GM21529 (cell line): Measurements from ENCODE around the gene NDRG3.
"Not testable (repeated sequence)": the region's sequence is repeated elsewhere in the genome, so short reads cannot be mapped to it uniquely, and the experiment has no call there.

Source experiments
- ATAC-seq: cut with Tn5 transposase; IDR thresholded peaks from one replicate; pipeline ENCODE4 v1.9.1; 2021; ENCODE audit not compliant: unreplicated experiment

NDRG3 gene

GRCh38 chr20:36613974-36614373 lies 131.9 kb downstream of the NDRG3 start:
- ATAC-seq, result no peak

- ATAC-seq, result no peak
Observed at GRCh38 chr20:36611625-36612024, 134.3 kb downstream of the NDRG3 start.

- not testable (repeated sequence) for ATAC-seq
Observed at GRCh38 chr20:36608388-36608728, 137.5 kb downstream of the NDRG3 start.

- no peak for ATAC-seq
Observed at GRCh38 chr20:36607586-36608387, 138.1 kb downstream of the NDRG3 start.

- no peak for ATAC-seq
Observed at GRCh38 chr20:36606158-36607066, 139.5 kb downstream of the NDRG3 start.

GRCh38 chr20:36605399-36606157 lies 140.3 kb downstream of the NDRG3 start, which contains the start of gene RAB5IF:
RAB5IF (plus strand) TSS chr20:36605779; CDS start chr20:36605952, 173 bp downstream.
- ATAC-seq, result peak; percentile 81

GRCh38 chr20:36604952-36605398 lies 140.9 kb downstream of the NDRG3 start:
- peak; percentile 37 for ATAC-seq
